Measurements from ENCODE around the gene LRRC3. TPM values are rescaled to one million over a fixed set of nuclear protein-coding genes. Genes with fewer than 3 reads are reported as not detected.

LRRC3 gene
- total and polyA plus RNA-seq, 2 of the 8 experiments (the other 6 are each of a cell fraction or from before 2014, with no cell fraction given): 3.1 to 5.4 TPM

DNA sequence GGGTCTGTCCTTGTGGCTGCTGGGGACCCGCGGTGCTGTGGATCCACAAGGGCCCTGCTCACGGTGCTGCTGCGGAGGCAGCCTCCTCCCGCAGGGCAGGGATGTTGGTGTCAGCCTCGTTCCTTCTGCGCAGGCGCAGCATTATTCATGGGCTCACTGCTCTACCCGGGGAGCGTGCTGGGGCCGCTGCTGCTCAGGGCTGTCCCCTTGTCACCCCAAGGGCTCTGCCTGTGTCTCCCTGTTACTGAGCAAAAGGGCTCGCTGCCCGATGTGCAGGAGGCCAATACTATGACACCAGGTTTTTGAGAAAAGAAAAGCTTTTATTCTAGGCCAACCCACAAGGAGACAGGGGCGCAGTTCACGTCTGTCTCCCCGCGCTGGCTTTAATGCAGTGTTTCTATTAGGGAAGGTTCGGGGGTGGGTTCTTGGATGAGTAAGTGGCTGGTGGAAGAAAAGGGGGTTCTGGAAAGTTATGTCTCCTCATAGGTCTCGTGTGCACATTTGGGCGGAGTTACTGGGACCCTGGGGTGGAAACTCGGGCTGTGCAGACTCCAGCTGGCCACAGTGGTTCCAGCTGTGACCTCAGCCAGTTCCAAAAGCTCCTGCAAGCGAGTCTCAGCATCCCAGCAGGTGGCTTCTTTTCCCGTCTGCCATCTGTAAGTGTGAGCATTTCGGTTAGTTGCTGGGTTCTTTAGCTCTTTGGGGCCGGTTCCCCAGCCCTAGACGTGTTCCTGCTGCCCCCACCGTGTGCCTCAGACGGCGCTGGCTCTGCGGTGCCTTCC, 40.8 kb upstream of the LRRC3 start (continued):
- TF ChIP-seq CHD7 (IDR thresholded peaks at IDR 0.05; ENCODE audit: insufficient replicate concordance, low read length) (no peak), JUN (IDR thresholded peaks at IDR 0.05; ENCODE audit: low read depth, low read length) (no peak), BACH1 (IDR thresholded peaks at IDR 0.05; ENCODE audit: low read length) (no peak), FOSL1 (IDR thresholded peaks at IDR 0.05; ENCODE audit: insufficient read depth, low read depth, low read length) (no peak), ATF2 (IDR thresholded peaks at IDR 0.05; ENCODE audit: low read length) (no peak), CEBPB (IDR thresholded peaks at IDR 0.05; ENCODE audit: low read depth, low read length) (no peak), SRF (IDR thresholded peaks at IDR 0.05; ENCODE audit: low read depth, low read length) (no peak)

Measured in H1 (cell line).